CD4-positive, alpha-beta memory T cell (primary cell): ENCODE measurements around the gene CSRNP3. TPM values are rescaled to one million over a fixed set of nuclear protein-coding genes. Genes with fewer than 3 reads are reported as not detected.
"Not testable (repeated sequence)": the region's sequence is repeated elsewhere in the genome, so short reads cannot be mapped to it uniquely, and the experiment has no call there.

Source experiments
- CTCF ChIA-PET: fragments of 350-600 bp; sonication (Branson Sonifier 250); formaldehyde crosslinking; loops from one replicate; lab custom pipeline; 2021; ENCODE audit warnings: inconsistent platforms; ENCODE audit not compliant: partially characterized antibody; lab: Charles Lee
- POLR2A ChIA-PET: fragments of 350-600 bp; sonication (Branson Sonifier 250); formaldehyde crosslinking; loops from one replicate; lab custom pipeline; 2021; ENCODE audit not compliant: partially characterized antibody; lab: Charles Lee
- DNase-seq, 5 donors: peaks; one replicate each; pipeline versions ENCODE4 v3.0.0 to v3.0.0-alpha.2; 2020 to 2022; ENCODE audit warnings: mixed read lengths in 1 of 5
- H3K27ac ChIP-seq: one replicate; pipeline ENCODE4 v1.7.0; 2013; ENCODE audit warnings: low read depth, low read length
- H3K27me3 ChIP-seq: 2 replicates; pipeline ENCODE4 v1.7.0; 2013; ENCODE audit warnings: mild to moderate bottlenecking, low read length, moderate library complexity; ENCODE audit not compliant: insufficient read depth
- H3K36me3 ChIP-seq: 2 replicates; pipeline ENCODE4 v1.7.0; 2013; ENCODE audit warnings: mild to moderate bottlenecking, low read length, moderate library complexity; ENCODE audit not compliant: insufficient read depth
- H3K4me1 ChIP-seq: 2 replicates; pipeline ENCODE4 v1.7.0; 2013; ENCODE audit warnings: mild to moderate bottlenecking, low read length, moderate library complexity; ENCODE audit not compliant: insufficient read depth
- H3K4me3 ChIP-seq, 2 donors: one replicate each; pipeline ENCODE4 v1.7.0; 2013; ENCODE audit warnings: low read length in 2 of 2, mild to moderate bottlenecking in 1 of 2
- H3K9me3 ChIP-seq, 2 donors: one replicate each; pipeline ENCODE4 v1.7.0; 2013; ENCODE audit warnings: low read length in 2 of 2, control low read depth in 1 of 2; ENCODE audit not compliant: control insufficient read depth in 1 of 2
- H3K27ac Mint-ChIP-seq, 7 donors: one replicate each; pipeline ENCODE4 v1.8.0; 2020 to 2021; ENCODE audit warnings: mixed read lengths in 7 of 7, mild to moderate bottlenecking in 6 of 7, inconsistent platforms in 3 of 7, moderate library complexity in 3 of 7
- H3K27me3 Mint-ChIP-seq, 2 donors: one replicate each; pipeline ENCODE4 v1.8.0; 2020 to 2021; ENCODE audit warnings: mixed read lengths in 2 of 2
- H3K36me3 Mint-ChIP-seq, 2 donors: one replicate each; pipeline ENCODE4 v1.8.0; 2020 to 2021; ENCODE audit warnings: mixed read lengths in 2 of 2, inconsistent platforms in 1 of 2, mild to moderate bottlenecking in 1 of 2
- H3K4me1 Mint-ChIP-seq, 4 donors: one replicate each; pipeline ENCODE4 v1.8.0; 2020 to 2021; ENCODE audit warnings: mixed read lengths in 4 of 4, mild to moderate bottlenecking in 1 of 4
- H3K4me3 Mint-ChIP-seq, 8 donors: one replicate each; pipeline ENCODE4 v1.8.0; 2020 to 2021; ENCODE audit warnings: mixed read lengths in 8 of 8, mild to moderate bottlenecking in 7 of 8, moderate library complexity in 6 of 8, inconsistent platforms in 3 of 8
- H3K9me3 Mint-ChIP-seq, 8 donors: one replicate each; pipeline ENCODE4 v1.8.0; 2020 to 2021; ENCODE audit warnings: mixed read lengths in 8 of 8, mild to moderate bottlenecking in 5 of 8, inconsistent platforms in 3 of 8, moderate library complexity in 1 of 8
- intact Hi-C: fragments of 100-400 bp; cut with micrococcal nuclease; formaldehyde crosslinking; loops from one replicate; pipeline ENCODE4 v1.15.1; 2023
- polyA plus RNA-seq, 2 donors: library from polyadenylated mRNA; unstranded; fragments of 300-500 nt; fragmentation: Illumina TruSeq; gene quantifications; one replicate each; pipeline ENCODE4 v1.2.3, GENCODE V29; 2021
- total RNA-seq, 2 experiments: library from RNA; stranded (reverse); gene quantifications; one replicate each; pipeline ENCODE4 v1.2.3, GENCODE V29; 2021

Gene CSRNP3
- total and polyA plus RNA-seq, 4 experiments from 2014 or later, result not detected

DNA sequence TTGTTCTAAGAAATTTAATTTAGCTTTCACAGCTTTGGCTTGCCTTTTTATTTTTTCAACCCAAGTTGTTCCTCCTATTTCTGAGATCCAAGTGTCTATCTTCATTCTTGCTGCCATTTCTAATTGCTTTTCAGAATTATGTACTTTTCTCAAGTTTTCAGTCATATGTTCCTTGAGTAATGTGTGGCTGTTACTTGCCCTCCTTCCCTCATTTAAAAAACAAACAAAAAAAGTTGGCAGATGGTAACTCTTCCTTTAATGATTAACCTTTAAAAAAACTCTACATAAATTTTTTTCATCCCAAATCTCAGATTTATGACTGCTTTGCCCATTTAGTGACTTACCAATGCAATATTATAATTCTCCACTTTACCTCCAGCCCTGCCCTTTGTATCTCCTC, 193.2 kb downstream of the CSRNP3 start:
- no peaks in the 10 kb centered on the region for H3K9me3 ChIP-seq
- no peak for DNase-seq
- Mint-ChIP-seq H3K27me3 (no peaks in the 10 kb centered on the region), H3K27ac (no peak overlapping the region), H3K36me3 (peaks cover 0 to 3% of the 10 kb centered on the region in 2 donors), H3K4me1 (no peaks in the 10 kb centered on the region), H3K9me3 (peaks cover 0 to 10% (median 3%) of the 10 kb centered on the region in 8 donors), H3K4me3 (no peak overlapping the region)
- no peak overlapping the region for H3K27ac ChIP-seq
- no peak overlapping the region for H3K4me3 ChIP-seq
- CTCF ChIA-PET, result no interaction called here
- no peaks in the 10 kb centered on the region for H3K27me3 ChIP-seq
- no peaks in the 10 kb centered on the region for H3K4me1 ChIP-seq
- POLR2A ChIA-PET, result no interaction called here
- intact Hi-C loops, result no loop called here
- H3K36me3 ChIP-seq, result no peaks in the 10 kb centered on the region

GRCh38 chr2:165665614-165666013, 196.1 kb downstream of the CSRNP3 start:
- no peak for DNase-seq
- Mint-ChIP-seq H3K36me3 (peaks cover 0 to 3% of the 10 kb centered on the region in 2 donors), H3K27ac (no peak overlapping the region), H3K27me3 (no peaks in the 10 kb centered on the region), H3K4me3 (no peak overlapping the region), H3K9me3 (peaks cover 0 to 10% (median 4%) of the 10 kb centered on the region in 8 donors), H3K4me1 (no peaks in the 10 kb centered on the region)
- Histone ChIP-seq H3K27me3 (no peaks in the 10 kb centered on the region), H3K9me3 (no peaks in the 10 kb centered on the region), H3K36me3 (no peaks in the 10 kb centered on the region), H3K27ac (no peak overlapping the region), H3K4me1 (no peaks in the 10 kb centered on the region), H3K4me3 (no peak overlapping the region)
- intact Hi-C loops, result no loop called here
- ChIA-PET CTCF (no interaction called here), POLR2A (no interaction called here)

- CTCF ChIA-PET, POLR2A ChIA-PET, H3K27me3 ChIP-seq, H3K27me3 Mint-ChIP-seq, H3K4me1 Mint-ChIP-seq, H3K36me3 ChIP-seq, H3K36me3 Mint-ChIP-seq, H3K4me1 ChIP-seq, intact Hi-C loops, H3K27ac ChIP-seq, H3K27ac Mint-ChIP-seq, H3K4me3 Mint-ChIP-seq, DNase-seq, H3K9me3 ChIP-seq, H3K4me3 ChIP-seq: not testable (repeated sequence)
- H3K9me3 Mint-ChIP-seq, result peaks cover 0 to 10% (median 5%) of the 10 kb centered on the region in 8 donors
Measured at GRCh38 chr2:165666073-165666472, 196.6 kb downstream of the CSRNP3 start.

DNA sequence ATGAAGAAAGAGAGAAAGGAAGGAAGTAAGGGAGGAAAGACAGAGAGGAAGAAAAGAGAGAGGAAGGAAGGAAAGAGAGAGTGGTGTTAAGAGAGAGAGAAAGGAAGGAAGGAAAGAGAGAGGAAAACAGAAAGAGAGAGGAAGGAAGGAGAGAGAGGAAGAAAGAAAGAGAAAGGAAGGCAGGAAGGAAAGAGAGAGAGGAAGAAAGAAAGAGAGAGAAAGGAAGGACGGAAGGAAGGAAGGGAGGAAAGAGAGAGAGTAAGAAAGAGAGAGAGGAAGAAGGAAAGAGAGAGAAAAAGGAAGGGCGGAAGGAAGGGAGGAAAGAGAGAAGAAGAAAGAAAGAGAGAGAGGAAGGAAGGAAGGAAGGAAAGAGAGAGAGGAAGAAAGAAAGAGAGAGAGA, 197.1 kb downstream of the CSRNP3 start:
- no peaks in the 10 kb centered on the region for H3K4me1 ChIP-seq
- Mint-ChIP-seq H3K9me3 (peaks cover 0 to 10% (median 5%) of the 10 kb centered on the region in 8 donors), H3K4me1 (no peaks in the 10 kb centered on the region), H3K27ac (no peak overlapping the region), H3K27me3 (no peaks in the 10 kb centered on the region), H3K36me3 (peaks cover 0 to 3% of the 10 kb centered on the region in 2 donors), H3K4me3 (no peak overlapping the region)
- no peaks in the 10 kb centered on the region for H3K27me3 ChIP-seq
- intact Hi-C loops, result no loop called here
- H3K27ac ChIP-seq, result no peak overlapping the region
- DNase-seq, result no peak
- no peaks in the 10 kb centered on the region for H3K9me3 ChIP-seq
- no peak overlapping the region for H3K4me3 ChIP-seq
- ChIA-PET CTCF (no interaction called here), POLR2A (no interaction called here)
- no peaks in the 10 kb centered on the region for H3K36me3 ChIP-seq

DNA sequence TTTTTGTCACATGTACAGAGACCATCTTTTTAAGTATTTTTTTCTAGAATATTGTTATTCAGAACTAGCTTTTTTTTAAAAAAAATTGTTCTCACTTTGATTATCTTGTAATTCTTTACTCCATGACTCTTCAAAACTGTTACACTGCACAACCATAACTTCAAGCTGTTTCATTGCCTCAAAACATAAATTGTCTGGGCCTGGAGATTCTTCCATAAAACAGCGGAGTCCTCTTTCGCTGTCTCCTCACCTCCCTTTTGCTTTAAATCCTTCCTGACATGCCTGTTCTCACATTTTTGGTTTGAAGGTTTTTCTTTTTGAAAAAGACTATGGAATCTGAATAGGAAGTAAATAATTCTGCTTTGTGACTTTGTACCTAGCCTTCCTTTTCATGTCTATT, 197.9 kb downstream of the CSRNP3 start:
- H3K4me1 Mint-ChIP-seq, result no peaks in the 10 kb centered on the region
- Histone ChIP-seq H3K9me3 (no peaks in the 10 kb centered on the region), H3K27ac (no peak overlapping the region), H3K36me3 (no peaks in the 10 kb centered on the region), H3K4me1 (no peaks in the 10 kb centered on the region), H3K4me3 (no peak overlapping the region), H3K27me3 (no peaks in the 10 kb centered on the region)
- no peaks in the 10 kb centered on the region for H3K27me3 Mint-ChIP-seq
- intact Hi-C loops, result no loop called here
- H3K27ac Mint-ChIP-seq, result no peak overlapping the region
- CTCF ChIA-PET, result no interaction called here
- peaks cover 0 to 3% of the 10 kb centered on the region in 2 donors for H3K36me3 Mint-ChIP-seq
- H3K9me3 Mint-ChIP-seq, result peaks cover 0 to 14% (median 6%) of the 10 kb centered on the region in 8 donors
- no peak overlapping the region for H3K4me3 Mint-ChIP-seq
- POLR2A ChIA-PET, result no interaction called here
- DNase-seq, result no peak

- no peak overlapping the region for H3K27ac ChIP-seq
- ChIA-PET CTCF (interaction anchor here (0.5 kb wide), 1 partner anchor 918 kb away, joined by 3 read pairs; no protein-coding TSS in a partner anchor), POLR2A (no interaction called here)
- no peak for DNase-seq
- no peaks in the 10 kb centered on the region for H3K4me1 ChIP-seq
- Mint-ChIP-seq H3K36me3 (no peaks in the 10 kb centered on the region), H3K4me1 (no peaks in the 10 kb centered on the region), H3K27me3 (peaks cover 0 to 5% of the 10 kb centered on the region in 2 donors), H3K9me3 (peaks cover 0 to 9% (median 2%) of the 10 kb centered on the region in 8 donors), H3K4me3 (no peak overlapping the region), H3K27ac (no peak overlapping the region)
- no peaks in the 10 kb centered on the region for H3K9me3 ChIP-seq
- H3K36me3 ChIP-seq, result no peaks in the 10 kb centered on the region
- H3K27me3 ChIP-seq, result no peaks in the 10 kb centered on the region
- intact Hi-C loops, result no loop called here
- H3K4me3 ChIP-seq, result no peak overlapping the region
Measured at GRCh38 chr2:165674780-165675179, 205.3 kb downstream of the CSRNP3 start.

DNA sequence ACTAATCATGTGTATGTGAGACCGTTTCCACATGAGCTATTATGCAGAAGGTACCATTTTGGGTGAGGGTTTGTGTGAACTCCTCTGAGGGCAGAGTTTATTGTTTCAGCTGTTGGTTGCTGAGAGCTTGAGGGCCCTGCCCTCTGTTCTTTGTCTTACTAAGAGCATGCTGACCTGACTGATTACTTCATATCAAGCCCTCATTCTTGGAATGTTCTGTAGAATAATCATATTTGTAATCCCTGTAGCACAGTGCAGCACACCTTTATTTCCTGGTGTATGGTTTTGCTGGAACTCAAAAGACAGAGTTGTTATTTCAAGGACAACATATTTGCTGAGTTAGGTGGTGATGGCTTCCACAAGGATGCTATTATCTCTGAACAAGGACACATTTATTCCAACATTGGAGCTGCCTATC, 206.1 kb downstream of the CSRNP3 start:
- Histone ChIP-seq H3K4me3 (no peak overlapping the region), H3K36me3 (no peaks in the 10 kb centered on the region), H3K27ac (no peak overlapping the region), H3K4me1 (no peaks in the 10 kb centered on the region), H3K27me3 (no peaks in the 10 kb centered on the region), H3K9me3 (no peaks in the 10 kb centered on the region)
- POLR2A ChIA-PET, result no interaction called here
- no peak overlapping the region for H3K27ac Mint-ChIP-seq
- intact Hi-C loops, result no loop called here
- CTCF ChIA-PET, result no interaction called here
- H3K4me1 Mint-ChIP-seq, result no peaks in the 10 kb centered on the region
- no peak for DNase-seq
- peaks cover 0 to 9% (median 2%) of the 10 kb centered on the region in 8 donors for H3K9me3 Mint-ChIP-seq
- H3K4me3 Mint-ChIP-seq, result no peak overlapping the region
- H3K27me3 Mint-ChIP-seq, result peaks cover 0 to 5% of the 10 kb centered on the region in 2 donors
- no peaks in the 10 kb centered on the region for H3K36me3 Mint-ChIP-seq

DNA sequence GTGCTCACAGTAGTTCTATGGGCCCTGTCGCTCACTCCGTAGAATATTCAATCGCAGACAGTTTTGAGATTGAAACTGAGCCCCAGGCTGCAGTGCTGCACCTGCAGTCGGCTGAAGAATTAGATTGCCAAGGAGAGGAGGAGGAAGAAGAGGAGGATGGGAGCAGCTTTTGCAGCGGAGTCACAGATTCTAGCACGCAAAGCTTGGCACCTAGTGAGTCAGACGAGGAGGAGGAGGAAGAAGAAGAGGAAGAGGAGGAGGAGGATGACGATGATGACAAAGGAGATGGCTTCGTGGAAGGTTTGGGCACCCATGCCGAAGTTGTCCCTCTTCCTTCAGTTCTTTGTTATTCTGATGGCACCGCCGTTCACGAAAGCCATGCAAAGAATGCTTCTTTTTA, 209.4 kb downstream of the CSRNP3 start:
- Mint-ChIP-seq H3K4me1 (no peaks in the 10 kb centered on the region), H3K4me3 (no peak overlapping the region), H3K36me3 (no peaks in the 10 kb centered on the region), H3K9me3 (no peaks in the 10 kb centered on the region), H3K27me3 (peaks cover 0 to 2% of the 10 kb centered on the region in 2 donors), H3K27ac (no peak overlapping the region)
- Histone ChIP-seq H3K4me3 (no peak overlapping the region), H3K27me3 (no peaks in the 10 kb centered on the region), H3K9me3 (no peaks in the 10 kb centered on the region), H3K4me1 (no peaks in the 10 kb centered on the region), H3K27ac (no peak overlapping the region), H3K36me3 (no peaks in the 10 kb centered on the region)
- ChIA-PET CTCF (no interaction called here), POLR2A (no interaction called here)
- DNase-seq, result no peak
- intact Hi-C loops, result no loop called here
